GM23248 (cell line): Measurements from ENCODE around the gene PPP1R2. TPM values are rescaled to one million over a fixed set of nuclear protein-coding genes. Genes with fewer than 3 reads are reported as not detected.
"Not testable (repeated sequence)": the region's sequence is repeated elsewhere in the genome, so short reads cannot be mapped to it uniquely, and the experiment has no call there.

Experiments used
- DNase-seq: peaks from one replicate; pipeline ENCODE4 v3.0.0-alpha.2; 2015
- H2AFZ ChIP-seq: fragments of 200-600 bp; sonication (generic); 2 replicates; pipeline ENCODE4 v1.6.1; 2016; ENCODE audit warnings: antibody characterized with exemption
- H3F3A ChIP-seq: fragments of 200-600 bp; sonication (generic); 2 replicates; pipeline ENCODE4 v1.6.1; 2016; ENCODE audit warnings: mild to moderate bottlenecking, antibody characterized with exemption, mixed run types; ENCODE audit not compliant: insufficient read depth
- H3K27ac ChIP-seq: fragments of 200-600 bp; sonication (generic); 2 replicates; pipeline ENCODE4 v1.5.1; 2016; ENCODE audit warnings: mild to moderate bottlenecking
- H3K27me3 ChIP-seq: fragments of 200-600 bp; sonication (generic); replicated peaks from 2 replicates; pipeline ENCODE4 v1.6.1; 2016; ENCODE audit warnings: mild to moderate bottlenecking; ENCODE audit not compliant: insufficient read depth
- H3K36me3 ChIP-seq: fragments of 200-600 bp; sonication (generic); 2 replicates; pipeline ENCODE4 v1.6.1; 2016; ENCODE audit warnings: low read depth, mild to moderate bottlenecking
- H3K4me1 ChIP-seq: fragments of 200-600 bp; sonication (generic); 2 replicates; pipeline ENCODE4 v1.6.1; 2016; ENCODE audit warnings: mild to moderate bottlenecking; ENCODE audit not compliant: insufficient read depth
- H3K4me2 ChIP-seq: fragments of 200-600 bp; sonication (generic); one replicate; pipeline ENCODE4 v1.6.1; 2016; ENCODE audit warnings: mild to moderate bottlenecking; ENCODE audit not compliant: unreplicated experiment
- H3K4me3 ChIP-seq: fragments of 200-600 bp; sonication (generic); 2 replicates; pipeline ENCODE4 v1.5.1; 2016; ENCODE audit warnings: mild to moderate bottlenecking
- H3K79me2 ChIP-seq: fragments of 200-600 bp; sonication (generic); 2 replicates; pipeline ENCODE4 v1.6.1; 2016; ENCODE audit warnings: mild to moderate bottlenecking; ENCODE audit not compliant: insufficient read depth
- H3K9ac ChIP-seq: fragments of 200-600 bp; sonication (generic); 2 replicates; pipeline ENCODE4 v1.6.1; 2016; ENCODE audit warnings: mild to moderate bottlenecking
- H3K9me2 ChIP-seq: fragments of 200-600 bp; sonication (generic); 2 replicates; pipeline ENCODE4 v1.6.1; 2016; ENCODE audit warnings: mixed run types, mild to moderate bottlenecking, moderate library complexity; ENCODE audit not compliant: insufficient read depth
- H3K9me3 ChIP-seq: fragments of 200-600 bp; sonication (generic); one replicate; pipeline ENCODE4 v1.6.1; 2017; ENCODE audit warnings: low read depth
- H4K20me1 ChIP-seq: fragments of 200-600 bp; sonication (generic); 2 replicates; pipeline ENCODE4 v1.6.0; 2016; ENCODE audit not compliant: insufficient read depth
- EZH2 ChIP-seq: fragments of 200-600 bp; sonication (generic); IDR thresholded peaks from 2 replicates; pipeline ENCODE4 v1.6.1; 2018; ENCODE audit warnings: antibody characterized with exemption, mild to moderate bottlenecking; ENCODE audit not compliant: insufficient read depth, poor library complexity, severe bottlenecking
- EZH2phosphoT487 ChIP-seq: fragments of 200-600 bp; sonication (generic); IDR thresholded peaks from 2 replicates; pipeline ENCODE4 v1.6.1; 2018; ENCODE audit warnings: antibody characterized with exemption, moderate library complexity, mild to moderate bottlenecking, low read depth; ENCODE audit not compliant: insufficient read depth
- WGBS, 2 experiments: methylation state at CpG; one replicate each; pipeline ENCODE4 v1.1.6; 2015 to 2017; ENCODE audit warnings: low lambda C conversion rate in 2 of 2, low coverage in 1 of 2; ENCODE audit errors: missing lambda C conversion rate in 2 of 2; 5-methylcytosine and 5-hydroxymethylcytosine counted together
- in situ Hi-C: fragments of 300-500 bp; cut with MboI; formaldehyde crosslinking; loops from 2 replicates; pipeline ENCODE4 v1.15.0; 2020
- polyA plus RNA-seq: library from polyadenylated mRNA; unstranded; fragments of >200 nt; fragmentation: Nextera tagmentation; extraction: Ambion mirVana; gene quantifications from 2 replicates; pipeline ENCODE4 v1.2.1, GENCODE V29; 2016
- total RNA-seq: library from RNA; depleted of rRNA; stranded (reverse); fragments of >200 nt; shearing (Covaris generic); gene quantifications from 2 replicates; pipeline ENCODE4 v1.2.3, GENCODE V29; 2014

PPP1R2 gene
- total and polyA plus RNA-seq, 2 experiments from 2014 or later, result 50.9 to 55.8 TPM

DNA sequence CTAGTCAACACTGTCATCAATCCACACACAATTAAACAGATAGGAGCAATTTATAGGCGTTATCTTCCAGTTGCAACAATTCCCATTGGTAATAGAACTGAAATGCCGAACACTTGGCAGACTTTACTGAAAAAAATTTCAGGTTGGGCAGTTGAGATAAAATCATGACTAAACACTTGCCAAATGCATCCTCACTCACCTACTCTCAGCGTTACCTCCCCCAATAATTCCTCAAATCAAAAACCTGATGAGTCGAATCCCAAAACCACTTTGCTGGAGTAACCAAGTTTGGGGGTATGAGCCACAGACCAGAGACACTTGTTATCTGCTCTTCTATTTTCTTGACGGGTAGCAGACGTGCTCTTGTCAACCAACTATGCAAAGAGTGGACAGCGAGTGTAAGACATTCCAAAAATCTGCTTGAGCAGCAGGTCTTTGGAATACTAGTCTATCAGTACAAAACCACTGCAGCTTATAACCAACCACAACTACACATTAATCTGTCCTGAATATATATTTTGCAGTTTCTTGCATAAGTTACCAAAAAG is 30.3 kb downstream of the PPP1R2 start:
- no peaks in the 10 kb centered on the region for H3K4me1 ChIP-seq
- no peak overlapping the region for H3K4me2 ChIP-seq
- no peak for DNase-seq
- no peaks in the 10 kb centered on the region for H3K9me3 ChIP-seq
- no peak overlapping the region for H3K9ac ChIP-seq
- H3K79me2 ChIP-seq, result no peaks in the 10 kb centered on the region
- TF ChIP-seq EZH2phosphoT487, result no peak
- TF ChIP-seq EZH2, result no peak
- no peaks in the 10 kb centered on the region for H3K27me3 ChIP-seq
- in situ Hi-C loops, result loop anchor here (25.0 kb wide), 1 partner anchor 401 kb away; no protein-coding TSS in a partner anchor
- no peaks in the 10 kb centered on the region for H4K20me1 ChIP-seq
- H3K9me2 ChIP-seq, result no peaks in the 10 kb centered on the region
- no peak overlapping the region for H2AFZ ChIP-seq
- 78 to 84% methylated on average over 7 of the region's 7 CpGs for WGBS, 2 experiments
- H3K27ac ChIP-seq, result no peak overlapping the region
- H3K4me3 ChIP-seq, result no peak overlapping the region
- peaks cover 13% of the 10 kb centered on the region for H3K36me3 ChIP-seq
- no peaks in the 10 kb centered on the region for H3F3A ChIP-seq

DNA sequence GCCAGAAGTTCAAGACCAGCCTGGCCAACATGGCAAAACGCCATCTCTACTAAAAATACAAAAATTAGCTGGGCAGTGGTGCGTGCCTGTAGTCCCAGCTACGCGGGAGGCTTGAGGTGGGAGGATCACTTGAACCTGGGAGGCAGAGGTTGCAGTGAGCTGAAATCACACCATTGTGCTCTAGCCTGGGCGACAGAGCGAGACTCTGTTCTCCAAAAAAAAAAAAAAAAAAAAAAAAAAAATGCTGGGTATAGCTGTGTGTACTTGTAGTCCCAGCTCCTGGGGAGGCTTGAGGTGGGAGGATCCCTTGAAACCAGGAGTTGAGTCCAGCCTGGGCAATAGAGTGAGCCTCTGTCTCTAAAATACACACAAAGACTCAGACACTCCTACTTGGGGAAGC is 32.0 kb downstream of the PPP1R2 start:
- Histone ChIP-seq H3K4me1 (no peaks in the 10 kb centered on the region), H3K27me3 (no peaks in the 10 kb centered on the region), H3K4me2 (no peak overlapping the region), H3K27ac (no peak overlapping the region), H3K4me3 (no peak overlapping the region), H3K79me2 (no peaks in the 10 kb centered on the region), H3K9ac (no peak overlapping the region), H3K9me3 (no peaks in the 10 kb centered on the region), H4K20me1 (no peaks in the 10 kb centered on the region), H3K36me3 (peaks cover 10% of the 10 kb centered on the region), H2AFZ (no peak overlapping the region), H3K9me2 (no peaks in the 10 kb centered on the region), H3F3A (no peaks in the 10 kb centered on the region)
- TF ChIP-seq EZH2, result no peak
- no peak for TF ChIP-seq EZH2phosphoT487
- DNase-seq, result no peak
- in situ Hi-C loops, result loop anchor here (25.0 kb wide), 1 partner anchor 399 kb away; no protein-coding TSS in a partner anchor
- 96 to 97% methylated on average over 6 of the region's 6 CpGs for WGBS, 2 experiments

DNA sequence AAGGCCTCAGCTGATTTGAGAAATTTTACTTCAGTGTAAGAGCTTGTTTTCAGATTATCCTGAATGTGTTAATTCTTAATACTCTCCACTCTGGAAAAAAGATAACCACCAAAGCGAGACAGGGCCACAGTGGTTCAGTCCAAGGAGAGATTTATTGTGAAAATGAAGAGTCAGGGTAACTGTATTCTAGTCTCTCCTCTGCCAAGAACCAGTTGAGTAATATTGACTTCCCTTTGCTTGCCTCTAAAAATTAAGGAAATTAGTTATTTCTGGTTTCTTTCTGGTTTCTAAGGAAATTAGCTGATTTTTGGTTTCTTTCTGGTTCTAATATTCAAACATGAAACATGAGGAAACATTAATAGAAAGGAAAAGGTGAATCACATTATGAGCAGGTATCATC is 34.9 kb downstream of the PPP1R2 start:
- WGBS, 2 experiments, result 92 to 97% methylated on average over 1 of the region's 1 CpG
- in situ Hi-C loops, result loop anchor here (25.0 kb wide), 1 partner anchor 396 kb away; no protein-coding TSS in a partner anchor

DNA sequence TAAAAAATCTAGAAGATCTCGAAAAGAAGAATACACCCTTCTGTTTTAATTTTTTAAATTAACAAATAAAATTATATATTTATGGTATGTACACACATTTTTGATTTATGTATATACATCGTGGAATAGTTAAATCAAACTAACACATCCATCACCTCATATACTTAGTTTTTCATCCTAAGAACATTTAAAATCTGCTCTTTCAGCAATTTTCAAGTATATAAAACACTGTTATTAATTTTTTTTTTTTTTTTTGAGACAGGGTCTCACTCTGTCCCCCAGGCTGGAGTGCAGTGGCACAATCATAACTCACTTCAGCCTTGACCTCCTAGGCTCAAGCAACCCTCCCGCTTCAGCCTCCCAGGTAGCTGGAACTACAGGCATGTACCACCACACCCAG is 67.5 kb downstream of the PPP1R2 start:
- Histone ChIP-seq H3K36me3 (no peaks in the 10 kb centered on the region), H3K4me3 (no peak overlapping the region), H3K4me2 (no peak overlapping the region), H4K20me1 (no peaks in the 10 kb centered on the region), H3K79me2 (no peaks in the 10 kb centered on the region), H3K4me1 (no peaks in the 10 kb centered on the region), H3K9me2 (no peaks in the 10 kb centered on the region), H3K27ac (no peak overlapping the region), H2AFZ (no peak overlapping the region), H3K9ac (no peak overlapping the region), H3K27me3 (peaks cover 5% of the 10 kb centered on the region; the same call in 1 of the 2 replicates), H3F3A (no peaks in the 10 kb centered on the region), H3K9me3 (no peaks in the 10 kb centered on the region)
- in situ Hi-C loops, result no loop called here
- 55 to 61% methylated on average over 3 of the region's 3 CpGs for WGBS, 2 experiments
- no peak for TF ChIP-seq EZH2
- no peak for TF ChIP-seq EZH2phosphoT487
- DNase-seq, result no peak

More for the DNA sequence above, 34.9 kb downstream of the PPP1R2 start:
- Histone ChIP-seq H3K9me2 (no peaks in the 10 kb centered on the region), H3F3A (no peaks in the 10 kb centered on the region), H3K36me3 (no peaks in the 10 kb centered on the region; the same call in 1 of the 2 replicates), H3K9me3 (no peaks in the 10 kb centered on the region), H3K4me1 (no peaks in the 10 kb centered on the region), H4K20me1 (no peaks in the 10 kb centered on the region), H2AFZ (no peak overlapping the region), H3K4me3 (no peak overlapping the region), H3K27ac (no peak overlapping the region), H3K4me2 (no peak overlapping the region), H3K79me2 (no peaks in the 10 kb centered on the region), H3K9ac (no peak overlapping the region), H3K27me3 (no peaks in the 10 kb centered on the region)
- no peak for DNase-seq
- TF ChIP-seq EZH2phosphoT487 (no peak), EZH2 (no peak)

DNA sequence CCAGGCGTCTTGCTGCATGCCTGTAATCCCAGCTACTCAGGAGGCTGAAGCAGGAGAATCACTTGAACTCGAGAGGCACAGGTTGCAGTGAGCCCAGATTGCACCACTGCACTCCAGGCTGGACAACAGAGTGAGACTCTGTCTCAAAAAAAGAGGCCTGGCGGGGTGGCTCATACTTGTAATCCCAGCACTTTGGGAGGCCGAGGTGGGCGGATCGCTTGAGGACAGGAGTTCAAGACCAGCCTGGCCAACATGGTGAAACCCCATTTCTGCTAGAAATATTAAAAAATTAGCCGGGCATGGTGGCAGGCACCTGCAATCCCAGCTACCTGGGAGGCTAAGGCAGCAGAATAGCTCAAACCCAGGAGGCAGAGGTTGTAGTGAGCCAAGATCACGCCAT is 68.0 kb downstream of the PPP1R2 start:
- H3K27ac ChIP-seq, H3K4me2 ChIP-seq, H3K4me1 ChIP-seq, H3K9me2 ChIP-seq, H2AFZ ChIP-seq, in situ Hi-C loops, H3K4me3 ChIP-seq, DNase-seq, H3K27me3 ChIP-seq, H3F3A ChIP-seq, H4K20me1 ChIP-seq, H3K9me3 ChIP-seq, H3K79me2 ChIP-seq, H3K36me3 ChIP-seq, H3K9ac ChIP-seq: not testable (repeated sequence)
- WGBS, 2 experiments, result 52 to 58% methylated on average over 8 of the region's 8 CpGs
